ENCODE results near the gene TMEM214. TPM values are rescaled to one million over a fixed set of nuclear protein-coding genes. Genes with fewer than 3 reads are reported as not detected.
A peak's percentile ranks its signal among the peaks of the same experiment; 100 is the strongest.

TMEM214 gene
- total RNA-seq, 2 experiments from 2014 or later = 68.7 to 86.6 TPM

- H3K27me3 Mint-ChIP-seq = no peaks in the 10 kb centered on the region
- no peaks in the 10 kb centered on the region for H3K9me3 Mint-ChIP-seq (ENCODE audit: low read depth)
- H3K27ac Mint-ChIP-seq = peak within 1 kb of the TSS; percentile 85
- peak within 1 kb of the TSS; percentile 78 for H3K4me3 Mint-ChIP-seq
- CTCF ChIA-PET = interaction anchor here (0.8 to 5.6 kb wide), 16 partner anchors 10 to 216 kb away, joined by 3 to 40 read pairs (median 6); partner anchors contain the start of genes ABHD1, AGBL5, OST4 and TRIM54
- no peaks in the 10 kb centered on the region for H3K36me3 Mint-ChIP-seq
- DNase-seq = no peak
- peak; percentile 8 for ATAC-seq
- H3K4me1 Mint-ChIP-seq = peaks cover 23% of the 10 kb centered on the region
These were observed 54.2 kb downstream of the TMEM214 start, which contains the start of gene KHK for GRCh38 chr2:27086724-27087593. KHK (plus strand) TSS chr2:27086772; CDS start chr2:27087260, 488 bp downstream.

- no peak overlapping the region for H3K27ac Mint-ChIP-seq
- ATAC-seq (no peak), DNase-seq (no peak)
- H3K9me3 Mint-ChIP-seq (ENCODE audit: low read depth) = no peaks in the 10 kb centered on the region
- H3K4me1 Mint-ChIP-seq = peaks cover 22% of the 10 kb centered on the region
- no peaks in the 10 kb centered on the region for H3K27me3 Mint-ChIP-seq
- H3K36me3 Mint-ChIP-seq = no peaks in the 10 kb centered on the region
- H3K4me3 Mint-ChIP-seq = peak overlapping the region; percentile 78
- CTCF ChIA-PET = interaction anchor here (0.7 to 5.6 kb wide), 11 partner anchors 9 to 217 kb away, joined by 3 to 40 read pairs (median 8); partner anchors contain the start of genes ABHD1, AGBL5, OST4 and PREB
These were observed 55.2 kb downstream of the TMEM214 start for GRCh38 chr2:27087823-27088410.

- Mint-ChIP-seq H3K27ac (no peak overlapping the region), H3K27me3 (no peaks in the 10 kb centered on the region), H3K36me3 (no peaks in the 10 kb centered on the region), H3K4me3 (no peak overlapping the region), H3K9me3 (ENCODE audit: low read depth) (no peaks in the 10 kb centered on the region), H3K4me1 (peaks cover 22% of the 10 kb centered on the region)
- CTCF ChIA-PET = interaction anchor here (1.8 to 5.6 kb wide), 6 partner anchors 9 to 191 kb away, joined by 7 to 40 read pairs (median 21); partner anchors contain the start of genes AGBL5 and PREB
- DNase-seq = no peak
- no peak for ATAC-seq
These were observed 55.9 kb downstream of the TMEM214 start for GRCh38 chr2:27088634-27089033.

GRCh38 chr2:27089111-27089954, 56.6 kb downstream of the TMEM214 start:
- H3K4me3 Mint-ChIP-seq = no peak overlapping the region
- CTCF ChIA-PET = interaction anchor here (0.7 to 5.6 kb wide), 5 partner anchors 10 to 191 kb away, joined by 3 to 37 read pairs (median 9); partner anchors contain the start of gene PREB
- H3K27me3 Mint-ChIP-seq = no peaks in the 10 kb centered on the region
- H3K36me3 Mint-ChIP-seq = no peaks in the 10 kb centered on the region
- no peak overlapping the region for H3K27ac Mint-ChIP-seq
- H3K4me1 Mint-ChIP-seq = peaks cover 19% of the 10 kb centered on the region
- ATAC-seq = no peak
- no peak for DNase-seq
- H3K9me3 Mint-ChIP-seq (ENCODE audit: low read depth) = no peaks in the 10 kb centered on the region

Other genes starting within 250 kb of the TMEM214 start
- 10 to 100 TPM; 51.6 to 58.7 TPM for gene CENPA, start 246.9 kb upstream of the TMEM214 start, total RNA-seq
- gene DPYSL5, start 184.8 kb upstream of the TMEM214 start, total RNA-seq = not detected
- gene MAPRE3, start 62.3 kb upstream of the TMEM214 start, total RNA-seq = 1 to 10 TPM in 1 of 2 experiments, under 1 TPM in 1; 0.91 to 1.3 TPM
- gene AGBL5, start 18.7 kb downstream of the TMEM214 start, total RNA-seq = 10 to 100 TPM; 13.8 to 15.1 TPM
- gene OST4, start 38.7 kb downstream of the TMEM214 start, total RNA-seq = 100 to 1,000 TPM; 248 to 318 TPM
- gene EMILIN1, start 45.6 kb downstream of the TMEM214 start, total RNA-seq = under 1 TPM; 0.75 to 0.79 TPM
- 1 to 10 TPM; 8.0 to 8.8 TPM for gene KHK, start 53.8 kb downstream of the TMEM214 start, total RNA-seq
- 1 to 10 TPM; 1.1 to 2.5 TPM for gene CGREF1, start 86.2 kb downstream of the TMEM214 start, total RNA-seq
- under 1 TPM; 0.21 to 0.29 TPM for gene ABHD1, start 90.8 kb downstream of the TMEM214 start, total RNA-seq
- 10 to 100 TPM; 61.6 to 69.4 TPM for gene PREB, start 101.7 kb downstream of the TMEM214 start, total RNA-seq
- gene PRR30, start 106.4 kb downstream of the TMEM214 start, total RNA-seq = not detected
- not detected for gene TCF23, start 116.0 kb downstream of the TMEM214 start, total RNA-seq
- gene ATRAID, start 179.1 kb downstream of the TMEM214 start, total RNA-seq = 10 to 100 TPM; 78.6 to 84.0 TPM
- gene SLC5A6, start 179.3 kb downstream of the TMEM214 start, total RNA-seq = 10 to 100 TPM; 35.0 to 47.9 TPM
- gene CAD, start 184.4 kb downstream of the TMEM214 start, total RNA-seq = 10 to 100 TPM; 78.6 to 99.5 TPM
- gene SLC30A3, start 230.1 kb downstream of the TMEM214 start, total RNA-seq = under 1 TPM; 0.38 to 0.47 TPM
- gene DNAJC5G, start 242.5 kb downstream of the TMEM214 start, total RNA-seq = not detected
- under 1 TPM in 1 of 2 experiments, not detected in 1; 0.28 TPM for gene TRIM54, start 249.5 kb downstream of the TMEM214 start, total RNA-seq